SU-DHL-6 (cell line): ENCODE results near the gene CFAP58.

Experiments used
- H2AFZ ChIP-seq: fragments of 200-600 bp; sonication (generic); 2 replicates; pipeline ENCODE4 v1.6.1; 2014; ENCODE audit warnings: low read depth, mild to moderate bottlenecking, moderate library complexity, mixed read lengths, antibody characterized with exemption, low read length; ENCODE audit not compliant: severe bottlenecking
- H3F3A ChIP-seq: fragments of 200-600 bp; shearing (Covaris generic); 2 replicates; pipeline ENCODE4 v1.6.0; 2016; ENCODE audit warnings: antibody characterized with exemption, mild to moderate bottlenecking; ENCODE audit not compliant: insufficient read depth
- H3K27ac ChIP-seq: fragments of 200-600 bp; sonication (generic); 2 replicates; pipeline ENCODE4 v1.5.1; 2016; ENCODE audit warnings: low read depth, mild to moderate bottlenecking, low read length, moderate library complexity, mixed read lengths
- H3K27me3 ChIP-seq: fragments of 200-600 bp; sonication (generic), shearing (Covaris generic); 2 replicates; pipeline ENCODE4 v1.6.0; 2014; ENCODE audit warnings: mild to moderate bottlenecking, low read length
- H3K36me3 ChIP-seq: fragments of 200-600 bp; sonication (generic); 2 replicates; pipeline ENCODE4 v1.6.1; 2014; ENCODE audit warnings: mild to moderate bottlenecking, low read length, mixed read lengths
- H3K4me2 ChIP-seq: fragments of 300-600, 200-600 bp; shearing (Covaris generic), sonication (generic); 2 replicates; pipeline ENCODE4 v1.6.0; 2014; ENCODE audit warnings: low read length, low read depth, mild to moderate bottlenecking; ENCODE audit not compliant: poor library complexity, severe bottlenecking
- H3K4me3 ChIP-seq: fragments of 200-600 bp; sonication (generic); 2 replicates; pipeline ENCODE4 v1.5.1; 2014; ENCODE audit warnings: antibody characterized with exemption, low read length, mild to moderate bottlenecking, mixed read lengths; ENCODE audit not compliant: insufficient read depth, poor library complexity, severe bottlenecking
- H3K79me2 ChIP-seq: fragments of 200-600 bp; sonication (generic); 2 replicates; pipeline ENCODE4 v1.6.1; 2014; ENCODE audit warnings: mild to moderate bottlenecking, low read length, moderate library complexity; ENCODE audit not compliant: insufficient read depth
- H3K9ac ChIP-seq: fragments of 200-600 bp; sonication (generic); 2 replicates; pipeline ENCODE4 v1.7.0; 2014; ENCODE audit warnings: mild to moderate bottlenecking, low read length
- H3K9me2 ChIP-seq: fragments of 200-600 bp; sonication (generic); replicated peaks from 2 replicates; pipeline ENCODE4 v1.6.1; 2014; ENCODE audit warnings: low read length; ENCODE audit not compliant: insufficient read depth
- H3K9me3 ChIP-seq: fragments of 200-600 bp; sonication (generic); 2 replicates; pipeline ENCODE4 v1.6.1; 2014; ENCODE audit warnings: low read length, mixed read lengths; ENCODE audit not compliant: insufficient read depth
- H4K20me1 ChIP-seq: fragments of 200-600 bp; sonication (generic); 2 replicates; pipeline ENCODE4 v1.6.1; 2014; ENCODE audit warnings: low read depth, mild to moderate bottlenecking, antibody characterized with exemption, low read length, moderate library complexity, mixed read lengths
- CTCF ChIP-seq: fragments of 200-600 bp; sonication (generic); IDR thresholded peaks from one replicate; pipeline ENCODE4 v1.5.1; 2017; ENCODE audit warnings: antibody characterized with exemption, mild to moderate bottlenecking, low read length, moderate library complexity; ENCODE audit not compliant: insufficient read depth, poor library complexity, severe bottlenecking
- EZH2phosphoT487 ChIP-seq: fragments of 200-600 bp; sonication (generic), shearing (Covaris generic); conservative IDR thresholded peaks from 2 replicates; pipeline ENCODE4 v1.6.1; 2018; ENCODE audit warnings: mild to moderate bottlenecking, antibody characterized with exemption, low read length, moderate library complexity, mixed read lengths

The CFAP58 gene

GRCh38 chr10:104342941-104343411, 10.7 kb upstream of the CFAP58 start:
- no peak overlapping the region for H3K27ac ChIP-seq
- H3K4me2 ChIP-seq, result no peak overlapping the region
- no peaks in the 10 kb centered on the region for H3K9me3 ChIP-seq
- H3K79me2 ChIP-seq, result no peaks in the 10 kb centered on the region
- H3K4me3 ChIP-seq, result no peak overlapping the region
- TF ChIP-seq CTCF (no peak), EZH2phosphoT487 (no peak)
- no peaks in the 10 kb centered on the region for H3K9me2 ChIP-seq
- no peak overlapping the region for H3K9ac ChIP-seq
- no peaks in the 10 kb centered on the region for H3F3A ChIP-seq
- no peaks in the 10 kb centered on the region for H3K27me3 ChIP-seq
- no peak overlapping the region for H2AFZ ChIP-seq
- no peaks in the 10 kb centered on the region for H3K36me3 ChIP-seq
- H4K20me1 ChIP-seq, result no peaks in the 10 kb centered on the region

GRCh38 chr10:104344219-104344618, 9.4 kb upstream of the CFAP58 start:
- Histone ChIP-seq H3K9ac (no peak overlapping the region), H3K9me2 (no peaks in the 10 kb centered on the region), H3K27ac (no peak overlapping the region), H3K9me3 (no peaks in the 10 kb centered on the region), H3K27me3 (no peaks in the 10 kb centered on the region), H3K4me2 (no peak overlapping the region), H2AFZ (no peak overlapping the region), H3K79me2 (no peaks in the 10 kb centered on the region), H3K4me3 (no peak overlapping the region), H4K20me1 (no peaks in the 10 kb centered on the region), H3F3A (no peaks in the 10 kb centered on the region), H3K36me3 (no peaks in the 10 kb centered on the region)
- no peak for TF ChIP-seq CTCF
- no peak for TF ChIP-seq EZH2phosphoT487

- Histone ChIP-seq H3F3A (no peaks in the 10 kb centered on the region), H3K27ac (no peak overlapping the region), H3K79me2 (no peaks in the 10 kb centered on the region), H3K9ac (no peak overlapping the region), H4K20me1 (no peaks in the 10 kb centered on the region), H3K9me3 (no peaks in the 10 kb centered on the region), H3K27me3 (no peaks in the 10 kb centered on the region), H3K9me2 (no peaks in the 10 kb centered on the region), H3K4me3 (no peak overlapping the region), H3K36me3 (no peaks in the 10 kb centered on the region), H2AFZ (no peak overlapping the region), H3K4me2 (no peak overlapping the region)
- TF ChIP-seq EZH2phosphoT487 (no peak), CTCF (no peak)
Observed at GRCh38 chr10:104345515-104345914, 8.1 kb upstream of the CFAP58 start.
